ENCODE data around the gene NUP58.
"Not testable (repeated sequence)": the region's sequence is repeated elsewhere in the genome, so short reads cannot be mapped to it uniquely, and the experiment has no call there.

Gene NUP58

DNA sequence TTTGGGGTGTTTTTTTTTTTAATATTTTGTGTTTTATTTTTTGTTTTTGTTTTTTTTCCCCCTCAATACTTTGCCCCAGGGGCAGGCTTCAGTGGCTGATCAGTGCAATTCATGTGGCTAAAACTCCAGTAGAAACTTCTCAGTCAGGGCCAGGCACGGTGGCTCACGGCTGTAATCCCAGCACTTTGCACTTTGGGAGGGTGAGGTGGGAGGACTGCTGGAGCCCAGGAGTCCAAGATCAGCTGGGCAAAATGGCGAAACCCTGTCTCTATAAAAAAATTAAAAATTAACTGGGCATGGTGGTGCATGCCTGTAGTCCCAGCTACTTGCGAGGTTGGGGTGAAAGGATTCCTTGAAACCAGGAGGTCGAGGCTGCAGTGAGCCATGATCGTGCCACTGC, 53.0 kb downstream of the NUP58 start:
- Histone ChIP-seq H3K9me3 (replicated peaks; ENCODE audit: insufficient read depth, low read length) (no peaks in the 10 kb centered on the region), H3K36me3 (replicated peaks; ENCODE audit: insufficient read depth, low read length) (no peaks in the 10 kb centered on the region), H3K9me2 (replicated peaks; ENCODE audit: insufficient read depth, low read length) (no peaks in the 10 kb centered on the region), H3K4me1 (ENCODE audit: low read length) (no peaks in the 10 kb centered on the region), H3K4me2 (ENCODE audit: low read depth, low read length) (no peak overlapping the region), H3K79me2 (ENCODE audit: low read length) (no peaks in the 10 kb centered on the region), H4K20me1 (ENCODE audit: insufficient read depth, low read length) (no peaks in the 10 kb centered on the region), H3F3A (ENCODE audit: insufficient read depth, low read length) (no peaks in the 10 kb centered on the region), H3K4me3 (ENCODE audit: low read length) (no peak overlapping the region), H2AFZ (ENCODE audit: low read length) (no peak overlapping the region), H3K27ac (ENCODE audit: low read length) (no peak overlapping the region), H3K27me3 (replicated peaks; ENCODE audit: insufficient read depth, low read length) (no peaks in the 10 kb centered on the region), H3K9ac (ENCODE audit: low read length) (no peak overlapping the region)
- no peak for DNase-seq
- TF ChIP-seq EZH2phosphoT487 (IDR thresholded peaks at IDR 0.05; ENCODE audit: low read length) (no peak), EZH2 (optimal IDR thresholded peaks at IDR 0.05; ENCODE audit: low read depth, low read length) (no peak)
- TF ChIP-seq, protein P1, sequence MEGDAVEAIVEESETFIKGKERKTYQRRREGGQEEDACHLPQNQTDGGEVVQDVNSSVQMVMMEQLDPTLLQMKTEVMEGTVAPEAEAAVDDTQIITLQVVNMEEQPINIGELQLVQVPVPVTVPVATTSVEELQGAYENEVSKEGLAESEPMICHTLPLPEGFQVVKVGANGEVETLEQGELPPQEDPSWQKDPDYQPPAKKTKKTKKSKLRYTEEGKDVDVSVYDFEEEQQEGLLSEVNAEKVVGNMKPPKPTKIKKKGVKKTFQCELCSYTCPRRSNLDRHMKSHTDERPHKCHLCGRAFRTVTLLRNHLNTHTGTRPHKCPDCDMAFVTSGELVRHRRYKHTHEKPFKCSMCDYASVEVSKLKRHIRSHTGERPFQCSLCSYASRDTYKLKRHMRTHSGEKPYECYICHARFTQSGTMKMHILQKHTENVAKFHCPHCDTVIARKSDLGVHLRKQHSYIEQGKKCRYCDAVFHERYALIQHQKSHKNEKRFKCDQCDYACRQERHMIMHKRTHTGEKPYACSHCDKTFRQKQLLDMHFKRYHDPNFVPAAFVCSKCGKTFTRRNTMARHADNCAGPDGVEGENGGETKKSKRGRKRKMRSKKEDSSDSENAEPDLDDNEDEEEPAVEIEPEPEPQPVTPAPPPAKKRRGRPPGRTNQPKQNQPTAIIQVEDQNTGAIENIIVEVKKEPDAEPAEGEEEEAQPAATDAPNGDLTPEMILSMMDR (IDR thresholded peaks at IDR 0.05; ENCODE audit: low read length), result no peak

GRCh38 chr13:25360443-25360842, 59.0 kb downstream of the NUP58 start:
- not testable (repeated sequence) for H3K9me3 ChIP-seq (replicated peaks; ENCODE audit: insufficient read depth, low read length); H3K4me3 ChIP-seq (ENCODE audit: low read length); H3K36me3 ChIP-seq (replicated peaks; ENCODE audit: insufficient read depth, low read length); H3K27ac ChIP-seq (ENCODE audit: low read length); H3K4me1 ChIP-seq (ENCODE audit: low read length); H4K20me1 ChIP-seq (ENCODE audit: insufficient read depth, low read length); H3K79me2 ChIP-seq (ENCODE audit: low read length); H3F3A ChIP-seq (ENCODE audit: insufficient read depth, low read length); H3K4me2 ChIP-seq (ENCODE audit: low read depth, low read length); H3K9me2 ChIP-seq (replicated peaks; ENCODE audit: insufficient read depth, low read length); H3K27me3 ChIP-seq (replicated peaks; ENCODE audit: insufficient read depth, low read length); H2AFZ ChIP-seq (ENCODE audit: low read length); DNase-seq; H3K9ac ChIP-seq (ENCODE audit: low read length)

DNA sequence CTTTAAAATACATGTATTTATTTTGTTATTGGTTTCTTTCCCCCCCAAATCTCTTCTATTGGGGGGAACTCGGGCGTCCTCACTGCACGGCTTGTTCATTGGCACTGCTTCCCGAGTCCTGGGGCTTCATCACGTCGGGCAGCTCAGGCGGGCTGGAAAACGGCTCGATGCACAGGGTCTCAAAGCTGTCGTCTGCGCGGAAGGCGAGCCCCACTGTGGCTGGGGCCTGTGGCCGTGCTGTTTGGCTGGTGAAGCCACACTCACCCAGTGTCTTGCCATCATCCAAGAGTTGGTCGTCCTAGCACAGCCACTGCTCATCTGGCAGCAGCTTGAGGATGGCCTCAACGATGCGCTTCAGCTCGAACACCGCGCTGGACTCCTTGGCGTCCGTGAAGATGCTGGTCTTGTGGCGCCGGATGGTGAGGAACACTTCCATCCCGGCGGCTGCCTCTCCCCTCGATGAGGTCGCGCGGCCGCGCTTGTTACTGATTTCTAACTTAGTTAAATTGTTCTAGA, 64.4 kb downstream of the NUP58 start:
- H3K4me3 ChIP-seq (ENCODE audit: low read length), result no peak overlapping the region
- no peaks in the 10 kb centered on the region for H4K20me1 ChIP-seq (ENCODE audit: insufficient read depth, low read length)
- no peak overlapping the region for H3K27ac ChIP-seq (ENCODE audit: low read length)
- H3K4me1 ChIP-seq (ENCODE audit: low read length), result no peaks in the 10 kb centered on the region
- DNase-seq, result no peak
- H3K4me2 ChIP-seq (ENCODE audit: low read depth, low read length), result no peak overlapping the region
- no peaks in the 10 kb centered on the region for H3F3A ChIP-seq (ENCODE audit: insufficient read depth, low read length)
- no peak overlapping the region for H2AFZ ChIP-seq (ENCODE audit: low read length)
- H3K9me3 ChIP-seq (replicated peaks; ENCODE audit: insufficient read depth, low read length), result no peaks in the 10 kb centered on the region
- TF ChIP-seq EZH2 (optimal IDR thresholded peaks at IDR 0.05; ENCODE audit: low read depth, low read length), result no peak
- TF ChIP-seq, protein P1 (IDR thresholded peaks at IDR 0.05; ENCODE audit: low read length), result no peak
- no peak for TF ChIP-seq EZH2phosphoT487 (IDR thresholded peaks at IDR 0.05; ENCODE audit: low read length)
- no peaks in the 10 kb centered on the region for H3K79me2 ChIP-seq (ENCODE audit: low read length)
- H3K27me3 ChIP-seq (replicated peaks; ENCODE audit: insufficient read depth, low read length), result no peaks in the 10 kb centered on the region
- no peaks in the 10 kb centered on the region for H3K9me2 ChIP-seq (replicated peaks; ENCODE audit: insufficient read depth, low read length)
- H3K9ac ChIP-seq (ENCODE audit: low read length), result no peak overlapping the region
- no peaks in the 10 kb centered on the region for H3K36me3 ChIP-seq (replicated peaks; ENCODE audit: insufficient read depth, low read length)

GRCh38 chr13:25371158-25371874, 69.9 kb downstream of the NUP58 start:
- H4K20me1 ChIP-seq (ENCODE audit: insufficient read depth, low read length), result no peaks in the 10 kb centered on the region

More at GRCh38 chr13:25371158-25371874, 69.9 kb downstream of the NUP58 start:
- no peak overlapping the region for H3K4me3 ChIP-seq (ENCODE audit: low read length)
- H3K79me2 ChIP-seq (ENCODE audit: low read length), result no peaks in the 10 kb centered on the region
- TF ChIP-seq EZH2 (optimal IDR thresholded peaks at IDR 0.05; ENCODE audit: low read depth, low read length) (no peak), EZH2phosphoT487 (IDR thresholded peaks at IDR 0.05; ENCODE audit: low read length) (no peak)
- H3K9me2 ChIP-seq (replicated peaks; ENCODE audit: insufficient read depth, low read length), result no peaks in the 10 kb centered on the region
- H2AFZ ChIP-seq (ENCODE audit: low read length), result no peak overlapping the region
- no peak for DNase-seq
- no peak overlapping the region for H3K9ac ChIP-seq (ENCODE audit: low read length)
- H3K4me2 ChIP-seq (ENCODE audit: low read depth, low read length), result no peak overlapping the region
- no peaks in the 10 kb centered on the region for H3K9me3 ChIP-seq (replicated peaks; ENCODE audit: insufficient read depth, low read length)
- H3F3A ChIP-seq (ENCODE audit: insufficient read depth, low read length), result no peaks in the 10 kb centered on the region
- no peaks in the 10 kb centered on the region for H3K27me3 ChIP-seq (replicated peaks; ENCODE audit: insufficient read depth, low read length)
- H3K36me3 ChIP-seq (replicated peaks; ENCODE audit: insufficient read depth, low read length), result no peaks in the 10 kb centered on the region
- no peak overlapping the region for H3K27ac ChIP-seq (ENCODE audit: low read length)
- H3K4me1 ChIP-seq (ENCODE audit: low read length), result no peaks in the 10 kb centered on the region
